Measurements from ENCODE around the gene MADD. TPM values are rescaled to one million over a fixed set of nuclear protein-coding genes. Genes with fewer than 3 reads are reported as not detected.

The MADD gene
- total RNA-seq, 2 donors from 2014 or later: 22.8 to 41.2 TPM

DNA sequence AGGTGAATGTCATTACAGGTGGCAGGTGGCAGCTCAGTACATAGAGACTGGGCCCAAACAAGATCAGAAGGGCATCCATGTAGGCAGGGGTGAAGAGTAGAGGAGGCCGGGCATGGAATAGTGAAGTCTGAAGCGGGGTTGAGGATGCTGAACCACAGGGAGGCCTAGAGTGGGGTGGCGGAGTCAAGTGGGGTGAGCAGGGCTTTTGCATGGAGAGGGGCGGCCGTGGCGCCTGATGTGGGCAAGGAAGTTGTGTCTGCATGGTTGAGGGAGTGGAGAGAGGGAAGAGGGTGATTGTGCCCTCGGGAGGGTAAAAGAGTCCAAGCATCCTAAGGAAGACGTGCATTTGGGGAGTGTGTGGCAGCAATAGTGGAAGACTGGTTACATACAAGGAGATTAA, 40.8 kb upstream of the MADD start:
- Histone ChIP-seq H3K27ac (no peak overlapping the region), H3K4me1 (peaks cover 12% of the 10 kb centered on the region), H3K36me3 (replicated peaks in 1 of 2; ENCODE audit: insufficient read depth in 1 of 2, low read depth in 2 of 2) (peaks cover 0 to 2% of the 10 kb centered on the region in 2 donors), H3K27me3 (no peaks in the 10 kb centered on the region), H3K4me3 (no peak overlapping the region), H3K9me3 (no peaks in the 10 kb centered on the region)
- no peak for DNase-seq
- WGBS, 2 donors: 92 to 96% methylated on average over 8 of the region's 8 CpGs
- no peak for TF ChIP-seq POLR2A (IDR thresholded peaks at IDR 0.05)
- TF ChIP-seq, protein P1, sequence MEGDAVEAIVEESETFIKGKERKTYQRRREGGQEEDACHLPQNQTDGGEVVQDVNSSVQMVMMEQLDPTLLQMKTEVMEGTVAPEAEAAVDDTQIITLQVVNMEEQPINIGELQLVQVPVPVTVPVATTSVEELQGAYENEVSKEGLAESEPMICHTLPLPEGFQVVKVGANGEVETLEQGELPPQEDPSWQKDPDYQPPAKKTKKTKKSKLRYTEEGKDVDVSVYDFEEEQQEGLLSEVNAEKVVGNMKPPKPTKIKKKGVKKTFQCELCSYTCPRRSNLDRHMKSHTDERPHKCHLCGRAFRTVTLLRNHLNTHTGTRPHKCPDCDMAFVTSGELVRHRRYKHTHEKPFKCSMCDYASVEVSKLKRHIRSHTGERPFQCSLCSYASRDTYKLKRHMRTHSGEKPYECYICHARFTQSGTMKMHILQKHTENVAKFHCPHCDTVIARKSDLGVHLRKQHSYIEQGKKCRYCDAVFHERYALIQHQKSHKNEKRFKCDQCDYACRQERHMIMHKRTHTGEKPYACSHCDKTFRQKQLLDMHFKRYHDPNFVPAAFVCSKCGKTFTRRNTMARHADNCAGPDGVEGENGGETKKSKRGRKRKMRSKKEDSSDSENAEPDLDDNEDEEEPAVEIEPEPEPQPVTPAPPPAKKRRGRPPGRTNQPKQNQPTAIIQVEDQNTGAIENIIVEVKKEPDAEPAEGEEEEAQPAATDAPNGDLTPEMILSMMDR (IDR thresholded peaks at IDR 0.05): no peak
- intact Hi-C loops (cut with DNase I): no loop called here
- ATAC-seq: no peak

DNA sequence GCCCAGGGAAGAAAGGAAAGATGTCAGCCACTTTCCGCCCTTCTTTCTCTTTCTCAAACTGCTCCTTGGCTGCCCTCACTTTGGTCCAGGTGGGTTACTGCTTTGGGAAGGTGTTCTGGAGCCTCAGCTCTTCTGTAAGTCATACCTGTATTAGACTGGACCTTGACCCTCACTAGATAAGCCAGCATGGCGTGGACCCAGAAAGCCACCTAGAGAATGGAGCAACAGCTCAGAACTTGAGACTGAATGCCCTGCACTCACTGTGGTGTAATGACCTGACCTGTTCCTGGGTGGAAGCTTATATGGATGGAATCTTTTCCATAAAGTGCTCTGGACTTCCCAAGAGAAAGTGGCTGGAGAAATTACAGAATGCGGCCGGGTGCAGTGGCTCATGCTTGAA, 36.9 kb upstream of the MADD start:
- H3K4me1 ChIP-seq: peaks cover 23% of the 10 kb centered on the region
- no peak overlapping the region for H3K27ac ChIP-seq
- no peaks in the 10 kb centered on the region for H3K27me3 ChIP-seq
- intact Hi-C loops (cut with DNase I): no loop called here
- ATAC-seq (no peak), DNase-seq (peak in 1 of 4 donors; percentile 43)
- H3K4me3 ChIP-seq: no peak overlapping the region
- TF ChIP-seq, protein P1 (IDR thresholded peaks at IDR 0.05): no peak
- TF ChIP-seq POLR2A (IDR thresholded peaks at IDR 0.05): no peak
- H3K9me3 ChIP-seq: no peaks in the 10 kb centered on the region
- no peaks in the 10 kb centered on the region for H3K36me3 ChIP-seq (replicated peaks in 1 of 2; ENCODE audit: insufficient read depth in 1 of 2, low read depth in 2 of 2)
- 82 to 88% methylated on average over 4 of the region's 4 CpGs for WGBS, 2 donors

DNA sequence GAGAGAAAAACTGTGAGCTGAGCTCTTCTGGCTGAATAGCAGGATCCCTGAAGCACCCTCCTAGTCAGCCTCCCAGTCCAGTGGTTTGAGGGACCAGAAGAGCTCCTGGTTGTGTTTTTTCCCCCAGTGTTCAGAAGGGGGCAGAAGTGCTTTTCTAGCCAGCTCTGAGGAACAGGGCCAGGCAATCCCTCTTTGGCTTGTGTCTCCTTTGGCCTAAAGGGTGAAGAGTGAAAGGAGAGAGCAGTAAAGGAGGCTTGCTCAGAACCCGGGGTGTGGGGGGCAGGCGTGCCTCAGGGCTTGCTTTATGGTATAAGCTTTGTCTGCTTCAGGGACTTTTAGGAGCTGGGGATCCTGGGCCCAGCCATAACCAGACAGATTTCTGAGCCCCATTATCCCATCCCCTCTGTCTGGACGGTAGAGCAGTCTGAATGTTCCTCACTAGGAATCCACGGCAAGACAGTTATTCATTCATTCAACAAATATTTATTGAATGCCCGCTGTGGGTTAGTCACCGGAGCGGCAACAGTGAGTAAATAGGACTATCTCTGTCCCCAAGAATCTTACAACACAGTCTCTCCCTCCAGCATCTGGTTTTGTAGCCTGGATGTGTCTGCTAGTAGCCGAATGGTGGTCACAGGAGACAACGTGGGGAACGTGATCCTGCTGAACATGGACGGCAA, 35.8 kb upstream of the MADD start:
- intact Hi-C loops (cut with DNase I): no loop called here
- 21 to 27% methylated on average over 4 to 11 of the region's 11 CpGs for WGBS, 2 donors
- Histone ChIP-seq H3K9me3 (no peaks in the 10 kb centered on the region), H3K4me1 (peaks cover 23% of the 10 kb centered on the region), H3K4me3 (no peak overlapping the region), H3K36me3 (replicated peaks in 1 of 2; ENCODE audit: insufficient read depth in 1 of 2, low read depth in 2 of 2) (peaks cover 0 to 1% of the 10 kb centered on the region in 2 donors), H3K27ac (peak overlapping the region; percentile 58 to 78 (median 70)), H3K27me3 (no peaks in the 10 kb centered on the region)
- ATAC-seq: peak; percentile 19
- no peak for TF ChIP-seq POLR2A (IDR thresholded peaks at IDR 0.05)
- TF ChIP-seq, protein P1 (IDR thresholded peaks at IDR 0.05): peak in 4 of 7 experiments; percentile 10 to 42 (median 24)
- peak in 2 of 4 donors; percentile 58 to 59 for DNase-seq

DNA sequence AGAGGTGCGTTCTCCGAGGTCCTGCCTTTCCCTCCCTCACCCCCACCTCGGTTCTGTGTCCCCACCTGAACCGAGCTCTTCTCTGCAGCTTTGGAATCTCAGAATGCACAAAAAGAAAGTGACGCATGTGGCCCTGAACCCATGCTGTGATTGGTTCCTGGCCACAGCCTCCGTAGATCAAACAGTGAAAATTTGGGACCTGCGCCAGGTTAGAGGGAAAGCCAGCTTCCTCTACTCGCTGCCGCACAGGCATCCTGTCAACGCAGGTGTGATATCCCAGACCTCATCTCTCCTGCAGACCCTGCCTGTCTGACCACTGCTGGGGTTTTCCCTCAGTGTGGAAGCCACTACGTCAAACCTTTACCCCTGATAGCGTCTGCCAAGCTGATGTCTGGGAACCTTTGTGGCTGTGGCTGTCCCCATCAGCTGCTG, 35.2 kb upstream of the MADD start:
- Histone ChIP-seq H3K27me3 (no peaks in the 10 kb centered on the region), H3K36me3 (replicated peaks in 1 of 2; ENCODE audit: insufficient read depth in 1 of 2, low read depth in 2 of 2) (peaks cover 0 to 7% of the 10 kb centered on the region in 2 donors), H3K27ac (peak overlapping the region; percentile 58 to 78 (median 70)), H3K4me3 (no peak overlapping the region), H3K4me1 (peaks cover 23% of the 10 kb centered on the region), H3K9me3 (no peaks in the 10 kb centered on the region)
- peak; percentile 88 to 90 (median 90) for DNase-seq
- TF ChIP-seq POLR2A (IDR thresholded peaks at IDR 0.05): peak in 2 of 3 donors; percentile 13 to 19
- TF ChIP-seq, protein P1 (IDR thresholded peaks at IDR 0.05): no peak
- peak; percentile 91 for ATAC-seq
- 10 to 15% methylated on average over 5 to 12 of the region's 12 CpGs for WGBS, 2 donors
- intact Hi-C loops (cut with DNase I): no loop called here

DNA sequence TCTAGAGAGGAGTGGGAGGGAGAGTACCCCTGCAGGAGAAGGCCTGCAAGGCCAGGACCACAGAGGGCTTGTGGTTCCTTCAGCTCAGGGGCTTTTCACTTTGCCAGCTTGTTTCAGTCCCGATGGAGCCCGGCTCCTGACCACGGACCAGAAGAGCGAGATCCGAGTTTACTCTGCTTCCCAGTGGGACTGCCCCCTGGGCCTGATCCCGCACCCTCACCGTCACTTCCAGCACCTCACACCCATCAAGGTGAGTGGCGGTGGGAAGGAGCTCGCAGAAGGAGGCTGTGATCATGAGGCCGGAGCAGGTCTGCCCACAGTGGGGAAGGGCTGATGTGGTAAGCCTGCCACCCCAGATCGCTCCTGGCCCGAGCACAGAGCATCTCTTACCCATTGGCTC, 34.8 kb upstream of the MADD start:
- WGBS, 2 donors: 58 to 72% methylated on average over 11 to 12 of the region's 12 CpGs
- TF ChIP-seq POLR2A (IDR thresholded peaks at IDR 0.05): no peak
- TF ChIP-seq, protein P1 (IDR thresholded peaks at IDR 0.05): no peak
- no peaks in the 10 kb centered on the region for H3K27me3 ChIP-seq
- H3K9me3 ChIP-seq: no peaks in the 10 kb centered on the region
- H3K4me3 ChIP-seq: no peak overlapping the region
- H3K36me3 ChIP-seq (replicated peaks in 1 of 2; ENCODE audit: insufficient read depth in 1 of 2, low read depth in 2 of 2): peaks cover 0 to 12% of the 10 kb centered on the region in 2 donors
- intact Hi-C loops (cut with DNase I): no loop called here
- ATAC-seq (no peak), DNase-seq (no peak)
- peaks cover 23% of the 10 kb centered on the region for H3K4me1 ChIP-seq
- peak overlapping the region in 3 of 4 donors; percentile 65 to 78 (median 74) for H3K27ac ChIP-seq
